SHP77 (cell line): ENCODE measurements around the gene CFB.
A peak's percentile ranks its signal among the peaks of the same experiment; 100 is the strongest.

Experiments used
- DNase-seq, 2 experiments: peaks; one replicate each; lab custom pipeline; 2025; lab: John Stamatoyannopoulos, UW

The CFB gene

GRCh38 chr6:31948753-31949413 lies 3.0 kb downstream of the CFB start:
- no peak for DNase-seq

GRCh38 chr6:31949926-31950548 lies 4.1 kb downstream of the CFB start:
- DNase-seq: no peak

DNA sequence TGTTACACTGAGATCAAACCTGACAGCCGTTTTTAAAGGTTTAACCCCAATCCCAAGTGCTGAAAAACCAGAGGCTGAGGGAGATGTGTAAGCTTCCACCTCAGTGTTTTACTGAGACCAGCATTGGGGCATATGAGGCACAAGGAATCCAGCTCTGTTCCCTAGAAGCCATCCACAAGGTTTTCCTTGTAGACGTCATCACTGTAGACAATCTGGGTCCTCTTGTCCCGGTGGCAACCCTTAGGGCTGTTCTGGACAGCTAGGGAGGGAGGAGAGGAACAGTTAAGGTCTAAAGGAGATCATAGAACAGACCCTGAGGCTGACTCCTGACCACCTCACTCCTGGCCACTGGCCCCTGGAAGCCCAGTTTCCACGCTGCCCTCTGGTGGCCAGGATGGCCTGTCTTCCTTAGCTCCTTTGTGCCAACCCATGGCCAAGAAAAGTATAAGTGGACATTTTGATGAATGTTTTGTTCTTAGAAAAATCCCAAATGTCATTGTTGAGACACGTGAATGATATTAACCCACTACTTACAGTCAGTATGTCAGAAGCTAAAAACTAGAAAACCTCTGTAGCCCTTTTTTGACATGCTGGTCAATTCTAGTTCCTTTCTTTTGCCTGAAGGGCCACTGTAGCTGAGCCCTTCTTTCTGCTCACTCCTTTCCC lies 6.4 kb downstream of the CFB start:
- DNase-seq: peak; percentile 35 to 47

DNA sequence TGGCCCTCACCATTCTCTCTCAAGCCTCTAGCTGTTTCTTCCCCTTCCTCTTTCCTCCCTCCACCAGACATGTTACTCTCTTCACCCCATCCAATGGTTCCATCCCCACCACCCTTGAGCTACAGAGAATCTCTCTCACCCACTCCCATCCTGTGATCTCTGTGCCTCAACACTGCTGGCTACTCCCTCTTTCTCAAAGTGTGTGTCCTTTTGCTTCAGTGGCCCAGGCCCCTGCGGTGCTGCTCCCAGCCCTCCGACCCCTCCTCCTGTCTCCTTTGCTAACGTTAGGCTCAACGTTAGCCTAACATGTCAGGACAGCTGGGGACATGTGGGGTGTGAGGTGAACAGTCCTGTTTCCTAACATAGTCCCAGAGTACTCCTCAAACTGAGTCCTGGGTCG lies 7.0 kb downstream of the CFB start:
- no peak for DNase-seq

DNA sequence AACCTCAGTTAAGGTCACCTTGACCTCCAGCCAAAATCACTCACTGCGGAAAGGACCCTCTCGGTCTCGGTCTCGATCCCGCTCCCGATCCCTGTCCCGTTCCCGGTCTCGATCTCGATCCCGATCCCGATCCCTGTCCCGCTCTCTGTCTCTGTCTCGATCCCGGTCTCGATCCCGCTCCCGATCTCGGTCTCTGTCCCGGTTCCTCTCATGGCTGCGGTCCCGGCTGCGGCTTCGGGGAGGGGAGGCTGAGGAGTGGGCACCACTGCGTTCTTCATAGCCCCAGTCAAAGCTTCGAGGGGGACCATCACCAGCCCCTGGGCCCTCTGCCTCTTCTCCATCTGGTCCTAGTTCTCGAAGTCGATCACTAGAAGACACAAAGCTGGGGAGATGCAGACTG lies 8.6 kb downstream of the CFB start:
- DNase-seq: no peak

GRCh38 chr6:31956796-31957195 lies 10.9 kb downstream of the CFB start:
- no peak for DNase-seq

DNA sequence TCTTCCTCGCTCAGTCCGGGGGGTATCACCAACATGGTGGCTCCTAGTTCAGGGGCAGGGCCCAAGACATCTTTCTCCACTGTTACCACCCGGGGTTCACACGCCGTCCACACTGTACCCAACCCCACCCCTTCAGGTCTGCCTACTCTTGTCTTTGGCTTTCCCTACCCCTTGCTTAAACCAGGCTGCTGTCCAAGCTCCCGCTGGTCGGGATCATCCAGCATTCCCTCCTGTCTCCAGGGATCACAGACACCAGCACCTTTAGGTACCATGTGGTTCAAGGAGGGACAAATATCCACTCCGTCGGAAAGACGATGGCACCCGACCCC lies 12.5 kb downstream of the CFB start:
- no peak for DNase-seq

DNA sequence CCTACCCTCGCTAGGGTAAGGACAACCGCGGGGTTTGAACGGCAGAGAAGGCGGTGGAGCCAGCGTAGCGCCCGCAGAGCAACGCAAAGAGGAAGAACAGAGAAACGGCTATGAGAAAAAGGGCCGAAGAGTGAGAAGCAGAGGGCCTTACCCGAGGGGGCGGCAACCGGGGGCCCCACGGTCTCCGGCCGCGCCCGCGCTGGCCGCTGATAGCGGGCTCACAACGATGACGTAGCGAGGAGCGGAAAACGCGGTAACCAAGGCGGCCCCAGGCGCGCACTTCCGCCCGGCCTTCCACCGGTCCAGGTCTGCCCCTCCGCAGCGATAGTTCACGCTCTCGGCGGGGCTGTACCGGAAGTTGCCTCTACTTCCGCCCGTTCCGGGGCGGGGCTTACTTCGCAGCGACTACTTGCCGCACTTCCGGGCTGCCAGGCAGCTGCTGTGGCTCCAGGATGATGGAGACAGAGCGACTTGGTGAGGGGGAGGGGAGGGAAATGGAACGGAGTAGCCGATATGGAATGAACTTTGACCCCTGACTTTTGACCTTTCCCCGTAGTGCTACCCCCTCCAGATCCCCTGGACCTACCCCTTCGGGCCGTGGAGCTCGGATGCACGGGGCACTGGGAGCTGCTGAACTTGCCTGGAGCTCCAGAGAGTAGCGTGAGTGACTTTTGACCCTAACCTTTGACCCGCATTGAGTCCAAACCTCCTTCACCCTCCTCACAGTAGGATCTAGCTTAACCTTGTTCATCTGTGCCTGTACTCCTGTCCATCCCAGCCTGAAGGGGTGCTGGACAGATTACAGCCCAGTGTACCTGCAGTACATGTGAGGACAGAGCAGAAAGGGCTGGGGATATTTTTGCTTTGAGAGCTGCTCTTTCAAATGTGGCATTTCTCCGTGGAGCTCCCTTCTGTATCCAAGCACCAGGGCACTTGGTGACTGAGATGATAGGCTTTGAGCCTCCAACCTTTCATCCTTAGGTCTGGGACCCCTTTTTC lies 13.1 kb downstream of the CFB start, which contains the start of the genes NELFE and SKIC2:
TSS of gene NELFE (minus strand) at position 231 of the 999 bp plus-strand sequence. CDS start 525 bp downstream, outside the sequence.
TSS of gene SKIC2 (plus strand) at position 435 of the 999 bp plus-strand sequence. CDS start at position 453, 18 bp downstream.
- DNase-seq: peak; percentile 95 to 97

GRCh38 chr6:31961616-31962015 lies 15.7 kb downstream of the CFB start:
- DNase-seq: no peak

DNA sequence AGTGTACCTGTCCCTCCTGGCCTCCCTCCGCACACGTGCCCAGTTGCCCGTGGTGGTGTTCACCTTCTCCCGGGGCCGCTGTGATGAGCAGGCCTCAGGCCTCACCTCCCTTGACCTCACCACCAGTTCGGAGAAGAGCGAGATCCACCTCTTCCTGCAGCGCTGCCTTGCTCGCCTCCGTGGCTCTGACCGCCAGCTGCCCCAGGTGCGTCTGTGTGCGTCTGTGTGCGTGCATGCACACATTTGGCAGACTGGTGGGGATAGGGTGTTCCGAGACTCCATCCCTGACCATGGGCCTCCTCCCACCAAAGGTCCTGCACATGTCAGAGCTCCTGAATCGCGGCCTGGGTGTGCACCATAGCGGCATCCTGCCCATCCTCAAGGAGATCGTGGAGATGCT lies 18.0 kb downstream of the CFB start:
- DNase-seq: no peak

DNA sequence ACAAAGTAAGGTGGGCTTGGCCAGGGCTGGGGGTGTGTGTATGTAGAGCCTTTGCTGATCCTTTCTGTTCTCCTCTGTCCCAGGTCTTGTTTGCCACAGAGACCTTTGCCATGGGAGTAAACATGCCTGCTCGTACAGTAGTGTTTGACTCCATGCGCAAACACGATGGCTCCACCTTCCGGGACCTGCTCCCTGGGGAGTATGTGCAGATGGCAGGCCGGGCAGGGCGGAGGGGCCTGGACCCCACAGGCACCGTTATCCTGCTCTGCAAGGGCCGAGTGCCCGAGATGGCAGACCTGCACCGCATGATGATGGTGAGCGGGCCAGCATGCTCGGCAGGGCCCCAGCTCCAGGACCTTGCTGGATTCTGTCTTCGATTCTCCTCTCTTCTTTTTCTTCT lies 19.8 kb downstream of the CFB start:
- no peak for DNase-seq

GRCh38 chr6:31966506-31966905 lies 20.6 kb downstream of the CFB start:
- DNase-seq: no peak

GRCh38 chr6:31966997-31967925 lies 21.4 kb downstream of the CFB start:
- no peak for DNase-seq

DNA sequence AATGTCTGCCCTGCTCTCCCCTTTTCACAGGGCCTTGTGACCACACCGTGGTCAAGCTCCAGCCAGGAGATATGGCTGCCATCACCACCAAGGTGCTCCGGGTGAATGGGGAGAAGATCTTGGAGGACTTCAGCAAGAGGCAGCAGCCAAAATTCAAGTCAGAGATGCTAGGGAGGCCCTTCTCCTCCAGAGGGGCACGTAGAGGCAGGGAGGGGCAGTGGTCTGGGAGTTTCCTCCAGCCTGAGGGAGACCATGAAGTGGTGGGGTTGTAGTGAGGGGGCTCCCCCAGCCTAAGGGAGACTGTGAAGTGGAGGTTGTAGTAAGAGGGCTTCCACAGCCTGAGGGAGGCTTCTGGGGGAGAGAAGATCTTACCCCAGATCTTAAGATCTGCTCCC lies 22.0 kb downstream of the CFB start:
- DNase-seq: no peak

DNA sequence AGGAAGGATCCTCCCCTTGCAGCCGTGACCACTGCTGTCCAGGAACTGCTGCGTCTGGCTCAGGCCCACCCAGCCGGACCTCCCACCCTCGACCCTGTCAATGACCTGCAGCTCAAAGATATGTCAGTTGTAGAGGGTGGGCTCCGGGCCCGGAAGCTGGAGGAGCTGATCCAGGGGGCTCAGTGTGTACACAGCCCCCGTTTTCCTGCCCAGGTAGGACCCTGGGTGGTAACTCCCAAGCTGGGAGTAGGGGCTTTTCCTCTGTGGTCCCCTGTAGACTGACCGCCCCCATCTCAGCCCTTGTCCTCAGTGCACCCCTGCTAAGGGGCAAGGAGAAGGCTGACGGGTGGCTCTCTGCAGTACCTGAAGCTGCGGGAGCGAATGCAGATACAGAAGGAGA lies 22.4 kb downstream of the CFB start:
- DNase-seq: no peak

GRCh38 chr6:31968791-31969711 lies 23.2 kb downstream of the CFB start:
- no peak for DNase-seq

DNA sequence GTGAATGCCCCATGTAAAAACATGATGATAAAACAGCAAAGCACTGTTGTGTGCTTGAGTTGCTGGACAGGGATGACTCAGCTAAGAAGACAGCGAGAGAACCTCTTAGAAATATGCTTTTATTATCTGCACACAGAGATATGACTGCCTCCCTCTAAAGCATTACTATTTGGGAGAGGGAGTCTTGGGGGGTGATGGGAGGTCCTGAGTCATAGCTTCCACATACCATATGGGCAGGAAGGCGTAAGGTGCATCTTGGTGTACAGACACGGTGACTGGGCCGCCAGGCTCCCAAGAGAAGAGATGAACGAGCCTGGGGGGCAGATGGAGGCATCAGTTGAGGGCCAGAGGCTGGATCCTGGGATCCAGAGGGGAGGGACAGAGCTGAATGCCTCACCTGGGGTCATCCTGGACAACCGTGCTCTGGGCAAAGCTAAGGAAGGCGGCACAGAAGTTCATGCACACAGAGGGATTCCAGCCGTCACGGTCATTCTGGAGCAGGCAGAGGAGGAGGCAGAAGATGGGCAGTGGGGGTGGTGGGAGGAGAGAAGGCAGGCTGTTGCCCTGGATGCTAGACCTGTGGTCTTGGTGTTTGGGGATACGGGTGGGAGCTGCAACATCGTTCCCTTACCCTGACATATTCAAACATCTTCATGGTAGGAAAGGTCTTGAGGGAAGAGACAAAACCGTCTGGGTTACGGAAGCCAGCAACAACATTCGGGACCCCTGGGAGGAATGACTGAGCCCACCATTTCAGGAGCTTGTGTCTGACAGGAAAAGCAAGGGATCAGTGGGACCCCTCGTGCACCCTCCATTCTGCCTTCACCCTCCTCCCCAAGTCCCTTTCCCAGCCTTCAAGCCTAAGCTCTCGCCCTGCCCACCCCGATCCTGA lies 24.1 kb downstream of the CFB start:
- no peak for DNase-seq

GRCh38 chr6:31970604-31971271 lies 24.8 kb downstream of the CFB start:
- DNase-seq: peak; percentile 34 to 63
